ENCODE measurements around the gene ACP3.

- TF ChIP-seq DBP (CRISPR knock-in tag; IDR thresholded peaks at IDR 0.05; ENCODE audit: not compliant biosample characterization), result no peak
- no peak for TF ChIP-seq GABPB1 (CRISPR knock-in tag; IDR thresholded peaks at IDR 0.05)
- no peak for TF ChIP-seq ZNF234 (CRISPR knock-in tag; conservative IDR thresholded peaks at IDR 0.05)
Measured at GRCh38 chr3:132381348-132381944, 64.2 kb downstream of the ACP3 start.

All from HepG2 (cell line).